Measurements from ENCODE around the gene EAPP.

DNA sequence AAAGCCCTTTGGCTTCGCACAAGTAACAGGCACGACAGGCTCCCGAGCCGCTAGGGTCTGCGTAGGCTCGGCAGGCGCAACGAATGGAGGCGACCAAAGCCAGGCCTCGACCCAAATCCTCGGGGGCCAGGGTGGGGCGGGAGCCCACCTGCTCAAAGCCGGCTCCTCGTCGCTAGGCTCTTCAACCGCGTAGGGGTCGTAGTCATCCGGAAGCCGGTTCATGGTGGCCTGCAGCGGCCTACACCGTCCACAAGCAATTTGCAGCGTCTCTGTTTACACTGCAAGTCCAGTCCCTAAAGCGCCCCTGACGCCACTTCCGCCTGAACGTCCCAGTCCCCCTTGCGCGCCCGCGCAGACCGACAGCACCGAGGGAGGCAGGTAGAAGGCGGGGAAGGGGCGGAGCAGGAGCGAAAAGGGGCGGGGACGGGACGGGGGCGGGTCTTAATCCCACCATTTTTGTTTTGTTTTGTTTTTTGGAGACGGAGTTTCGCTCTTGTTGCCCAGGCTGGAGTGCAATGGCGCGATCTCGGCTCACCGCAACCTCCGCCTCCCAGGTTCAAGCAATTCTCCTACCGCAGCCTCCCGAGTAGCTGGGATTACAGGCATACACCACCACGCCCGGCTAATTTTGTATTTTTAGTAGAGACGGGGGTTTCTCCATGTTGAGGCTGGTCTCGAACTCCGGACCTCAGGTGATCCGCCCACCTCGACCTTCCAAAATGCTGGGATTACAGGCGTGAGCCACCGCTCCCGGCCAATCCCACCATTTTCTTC is at the start of gene EAPP:
- peak; percentile 77; the same call in 1 of the 2 replicates for TF ChIP-seq POLR2A (IDR thresholded peaks at IDR 0.05; ENCODE audit: low read depth, low read length)
- TF ChIP-seq POLR2AphosphoS5 (IDR thresholded peaks at IDR 0.05; ENCODE audit: low read depth, low read length) = 0 out of 2 replicates have a peak, but pooled peaks have one; percentile 56
- TF ChIP-seq TAF1 (IDR thresholded peaks at IDR 0.05; ENCODE audit: borderline replicate concordance, low read depth, low read length) = peak; percentile 59; the same call in 1 of the 2 replicates

Data from GM12892 (cell line).